Measurements from ENCODE around the gene PRH1. TPM values are rescaled to one million over a fixed set of nuclear protein-coding genes. Genes with fewer than 3 reads are reported as not detected.

Gene PRH1
- total RNA-seq, 6 donors from 2014 or later: 6.5 to 43.9 (median 34.4) TPM

DNA sequence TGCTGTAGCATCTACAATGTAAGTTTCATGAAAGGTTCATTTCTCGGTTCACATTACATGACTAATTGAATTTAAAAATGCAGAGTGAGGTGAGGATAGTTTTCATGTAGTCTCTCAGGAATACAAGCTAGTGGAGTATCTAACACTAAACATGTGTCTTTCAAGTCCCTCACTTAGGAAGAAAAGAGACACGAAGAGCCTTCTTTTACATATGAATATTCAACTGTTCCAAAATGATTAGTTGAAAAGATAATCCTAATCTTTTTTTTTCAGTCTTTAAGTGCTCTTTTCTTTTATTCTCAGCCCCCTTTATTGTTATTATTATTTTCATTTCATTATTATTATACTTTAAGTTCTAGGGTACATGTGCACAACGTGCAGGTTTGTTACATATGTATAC lies 45.6 kb downstream of the PRH1 start:
- ATAC-seq (ENCODE audit: low FRiP score in 2 of 2) (no peak), DNase-seq (no peak)
- Histone ChIP-seq H3K4me3 (no peak overlapping the region), H3K27ac (no peak overlapping the region), H3K4me1 (no peaks in the 10 kb centered on the region), H3K9me3 (peaks cover 0 to 3% (median 0%) of the 10 kb centered on the region in 4 donors), H3K36me3 (no peaks in the 10 kb centered on the region), H3K27me3 (no peaks in the 10 kb centered on the region)
- WGBS, 2 donors: 89 to 90% methylated on average over 3 of the region's 3 CpGs
- TF ChIP-seq POLR2AphosphoS5 (IDR thresholded peaks at IDR 0.05): no peak
- TF ChIP-seq POLR2A (IDR thresholded peaks at IDR 0.05): no peak
- TF ChIP-seq EP300 (IDR thresholded peaks at IDR 0.05): no peak
- TF ChIP-seq, protein P1, sequence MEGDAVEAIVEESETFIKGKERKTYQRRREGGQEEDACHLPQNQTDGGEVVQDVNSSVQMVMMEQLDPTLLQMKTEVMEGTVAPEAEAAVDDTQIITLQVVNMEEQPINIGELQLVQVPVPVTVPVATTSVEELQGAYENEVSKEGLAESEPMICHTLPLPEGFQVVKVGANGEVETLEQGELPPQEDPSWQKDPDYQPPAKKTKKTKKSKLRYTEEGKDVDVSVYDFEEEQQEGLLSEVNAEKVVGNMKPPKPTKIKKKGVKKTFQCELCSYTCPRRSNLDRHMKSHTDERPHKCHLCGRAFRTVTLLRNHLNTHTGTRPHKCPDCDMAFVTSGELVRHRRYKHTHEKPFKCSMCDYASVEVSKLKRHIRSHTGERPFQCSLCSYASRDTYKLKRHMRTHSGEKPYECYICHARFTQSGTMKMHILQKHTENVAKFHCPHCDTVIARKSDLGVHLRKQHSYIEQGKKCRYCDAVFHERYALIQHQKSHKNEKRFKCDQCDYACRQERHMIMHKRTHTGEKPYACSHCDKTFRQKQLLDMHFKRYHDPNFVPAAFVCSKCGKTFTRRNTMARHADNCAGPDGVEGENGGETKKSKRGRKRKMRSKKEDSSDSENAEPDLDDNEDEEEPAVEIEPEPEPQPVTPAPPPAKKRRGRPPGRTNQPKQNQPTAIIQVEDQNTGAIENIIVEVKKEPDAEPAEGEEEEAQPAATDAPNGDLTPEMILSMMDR (IDR thresholded peaks at IDR 0.05): no peak

Small RNA genes lying within 50 kb of the gene (small RNA-seq; reads per million reads assigned to genes)
- gene PRR4: 0 reads per million in 4 donors

Other genes starting within 250 kb of the PRH1 start
- 10 to 100 TPM in 1 of 6 donors, 1 to 10 TPM in 4, under 1 TPM in 1; 0.30 to 21.9 (median 1.1) TPM for gene STYK1, start 210.2 kb downstream of the PRH1 start, total RNA-seq
- 100 to 1,000 TPM; 216 to 360 (median 287) TPM for gene YBX3, start 160.9 kb downstream of the PRH1 start, total RNA-seq
- under 1 TPM in 1 of 6 donors, not detected in 5; 0.98 TPM for gene TAS2R7, start 81.6 kb downstream of the PRH1 start, total RNA-seq
- not detected for gene TAS2R8, start 77.0 kb downstream of the PRH1 start, total RNA-seq
- not detected for gene TAS2R9, start 74.1 kb downstream of the PRH1 start, total RNA-seq
- 1 to 10 TPM in 1 of 6 donors, under 1 TPM in 2, not detected in 3; 0.29 to 4.4 (median 0.46) TPM for gene TAS2R10, start 57.9 kb downstream of the PRH1 start, total RNA-seq
- gene PRR4, start 34.8 kb downstream of the PRH1 start, total RNA-seq: 10 to 100 TPM in 2 of 6 donors, 1 to 10 TPM in 3, under 1 TPM in 1; 0.71 to 34.6 (median 2.5) TPM
- 1 to 10 TPM in 4 of 6 donors, under 1 TPM in 2; 0.61 to 6.8 (median 2.5) TPM for gene TAS2R13, start 25.3 kb upstream of the PRH1 start, total RNA-seq
- gene PRH2, start 45.0 kb upstream of the PRH1 start, total RNA-seq: under 1 TPM in 1 of 6 donors, not detected in 5; 0.63 TPM
- gene TAS2R14, start 55.0 kb upstream of the PRH1 start, total RNA-seq: 10 to 100 TPM in 1 of 6 donors, 1 to 10 TPM in 4, under 1 TPM in 1; 0.94 to 12.7 (median 2.8) TPM
- 1 to 10 TPM in 4 of 6 donors, under 1 TPM in 1, not detected in 1; 0.67 to 6.2 (median 1.8) TPM for gene TAS2R50, start 102.7 kb upstream of the PRH1 start, total RNA-seq
- 1 to 10 TPM in 5 of 6 donors, under 1 TPM in 1; 0.84 to 6.3 (median 2.4) TPM for gene TAS2R20, start 114.0 kb upstream of the PRH1 start, total RNA-seq
- 10 to 100 TPM in 2 of 6 donors, 1 to 10 TPM in 4; 1.2 to 17.8 (median 4.0) TPM for gene TAS2R19, start 138.4 kb upstream of the PRH1 start, total RNA-seq
- 1 to 10 TPM in 5 of 6 donors, under 1 TPM in 1; 0.81 to 9.5 (median 3.5) TPM for gene TAS2R31, start 147.2 kb upstream of the PRH1 start, total RNA-seq
- 1 to 10 TPM in 4 of 6 donors, under 1 TPM in 1, not detected in 1; 0.47 to 7.1 (median 2.2) TPM for gene TAS2R46, start 178.0 kb upstream of the PRH1 start, total RNA-seq
- gene TAS2R43, start 208.1 kb upstream of the PRH1 start, total RNA-seq: 10 to 100 TPM in 1 of 6 donors, 1 to 10 TPM in 3, under 1 TPM in 1, not detected in 1; 0.52 to 10.5 (median 5.9) TPM